Smooth muscle cell (in vitro differentiated cells): ENCODE data around the gene XAGE2. TPM values are rescaled to one million over a fixed set of nuclear protein-coding genes. Genes with fewer than 3 reads are reported as not detected.

Experiments used
- DNase-seq: peaks from one replicate; lab custom pipeline; 2025; ENCODE audit not compliant: unreplicated experiment; lab: John Stamatoyannopoulos, UW
- H2AFZ ChIP-seq: fragments of 200-600 bp; sonication (generic); 2 replicates; pipeline ENCODE4 v1.6.0; 2016; ENCODE audit warnings: antibody characterized with exemption, low read depth, mild to moderate bottlenecking
- H3F3A ChIP-seq: fragments of 200-600 bp; sonication (generic); 2 replicates; pipeline ENCODE4 v1.6.0; 2017; ENCODE audit warnings: antibody characterized with exemption, low read depth
- H3K27ac ChIP-seq: fragments of 200-600 bp; sonication (generic); 2 replicates; pipeline ENCODE4 v1.5.1; 2016; ENCODE audit warnings: low read depth, mild to moderate bottlenecking
- H3K27me3 ChIP-seq: fragments of 200-600 bp; sonication (generic); 2 replicates; pipeline ENCODE4 v1.6.1; 2016; ENCODE audit warnings: low read depth, mild to moderate bottlenecking
- H3K36me3 ChIP-seq: fragments of 200-600 bp; sonication (generic); 2 replicates; pipeline ENCODE4 v1.5.1; 2016; ENCODE audit warnings: low read depth
- H3K4me1 ChIP-seq: fragments of 200-600 bp; sonication (generic); 2 replicates; pipeline ENCODE4 v1.5.1; 2016; ENCODE audit warnings: low read depth
- H3K4me2 ChIP-seq: fragments of 200-600 bp; sonication (generic); 2 replicates; pipeline ENCODE4 v1.6.0; 2016; ENCODE audit warnings: mild to moderate bottlenecking
- H3K4me3 ChIP-seq: fragments of 200-600 bp; sonication (generic); 2 replicates; pipeline ENCODE4 v1.5.1; 2016; ENCODE audit warnings: mild to moderate bottlenecking
- H3K79me2 ChIP-seq: fragments of 200-600 bp; sonication (generic); 2 replicates; pipeline ENCODE4 v1.6.0; 2016; ENCODE audit warnings: low read depth, mild to moderate bottlenecking
- H3K9ac ChIP-seq: fragments of 200-600 bp; sonication (generic); 2 replicates; pipeline ENCODE4 v1.6.0; 2016; ENCODE audit warnings: low read depth
- H3K9me3 ChIP-seq: fragments of 200-600 bp; sonication (generic); replicated peaks from 2 replicates; pipeline ENCODE4 v1.5.1; 2016; ENCODE audit warnings: low read depth
- H4K20me1 ChIP-seq: fragments of 200-600 bp; sonication (generic); 2 replicates; pipeline ENCODE4 v1.6.0; 2016; ENCODE audit warnings: low read depth
- WGBS: methylation state at CpG from one replicate; pipeline ENCODE4 v1.1.7; 2016; ENCODE audit warnings: low lambda C conversion rate; 5-methylcytosine and 5-hydroxymethylcytosine counted together
- polyA plus RNA-seq: library from polyadenylated mRNA; unstranded; fragments of >200 nt; fragmentation: Nextera tagmentation; extraction: Ambion mirVana; gene quantifications from 2 replicates; pipeline ENCODE4 v1.2.1, GENCODE V29; 2016
- total RNA-seq: library from RNA; depleted of rRNA; stranded (reverse); fragments of >200 nt; gene quantifications from 2 replicates; pipeline ENCODE4 v1.2.3, GENCODE V29; 2014
- TF ChIP-seq, protein P1 (sequence below): fragments of 200-600 bp; sonication (generic); IDR thresholded peaks from 2 replicates; pipeline ENCODE4 v1.5.1; 2017; ENCODE audit warnings: borderline replicate concordance, mild to moderate bottlenecking, antibody characterized with exemption; ENCODE audit not compliant: insufficient read depth, poor library complexity, severe bottlenecking

Gene XAGE2
- total and polyA plus RNA-seq, 2 experiments from 2014 or later = 1.1 to 10.3 TPM

DNA sequence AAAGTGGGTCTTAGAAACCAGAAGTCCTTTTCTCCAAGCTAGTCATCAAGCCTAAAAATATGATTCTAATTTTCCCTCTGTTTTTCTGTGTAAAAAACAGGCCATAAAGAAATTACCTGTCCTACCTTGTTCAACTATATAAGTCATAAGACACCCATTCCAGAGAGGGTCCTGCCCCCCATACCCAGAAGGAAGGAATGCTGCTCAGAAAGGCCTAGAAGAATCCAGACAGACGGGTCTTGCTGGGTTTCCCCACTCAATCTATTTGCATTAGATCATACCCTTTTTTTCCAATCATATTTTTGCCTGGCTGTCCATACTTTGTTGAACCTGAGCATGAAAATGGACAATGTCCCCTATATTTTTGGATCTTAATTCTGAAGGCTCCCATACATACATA lies 16.3 kb upstream of the XAGE2 start:
- no peak for DNase-seq
- H3F3A ChIP-seq = no peaks in the 10 kb centered on the region
- TF ChIP-seq, protein P1, sequence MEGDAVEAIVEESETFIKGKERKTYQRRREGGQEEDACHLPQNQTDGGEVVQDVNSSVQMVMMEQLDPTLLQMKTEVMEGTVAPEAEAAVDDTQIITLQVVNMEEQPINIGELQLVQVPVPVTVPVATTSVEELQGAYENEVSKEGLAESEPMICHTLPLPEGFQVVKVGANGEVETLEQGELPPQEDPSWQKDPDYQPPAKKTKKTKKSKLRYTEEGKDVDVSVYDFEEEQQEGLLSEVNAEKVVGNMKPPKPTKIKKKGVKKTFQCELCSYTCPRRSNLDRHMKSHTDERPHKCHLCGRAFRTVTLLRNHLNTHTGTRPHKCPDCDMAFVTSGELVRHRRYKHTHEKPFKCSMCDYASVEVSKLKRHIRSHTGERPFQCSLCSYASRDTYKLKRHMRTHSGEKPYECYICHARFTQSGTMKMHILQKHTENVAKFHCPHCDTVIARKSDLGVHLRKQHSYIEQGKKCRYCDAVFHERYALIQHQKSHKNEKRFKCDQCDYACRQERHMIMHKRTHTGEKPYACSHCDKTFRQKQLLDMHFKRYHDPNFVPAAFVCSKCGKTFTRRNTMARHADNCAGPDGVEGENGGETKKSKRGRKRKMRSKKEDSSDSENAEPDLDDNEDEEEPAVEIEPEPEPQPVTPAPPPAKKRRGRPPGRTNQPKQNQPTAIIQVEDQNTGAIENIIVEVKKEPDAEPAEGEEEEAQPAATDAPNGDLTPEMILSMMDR = no peak
- no peaks in the 10 kb centered on the region for H3K27me3 ChIP-seq
- no peak overlapping the region for H2AFZ ChIP-seq
- H4K20me1 ChIP-seq = no peaks in the 10 kb centered on the region
- H3K36me3 ChIP-seq = no peaks in the 10 kb centered on the region
- peak overlapping the region; percentile 73 for H3K27ac ChIP-seq
- no peak overlapping the region for H3K4me3 ChIP-seq
- H3K4me1 ChIP-seq = no peaks in the 10 kb centered on the region
- no peak overlapping the region for H3K4me2 ChIP-seq
- no peaks in the 10 kb centered on the region for H3K79me2 ChIP-seq
- 39% methylated on average over 1 of the region's 1 CpG for WGBS
- H3K9me3 ChIP-seq = no peaks in the 10 kb centered on the region
- no peak overlapping the region for H3K9ac ChIP-seq

DNA sequence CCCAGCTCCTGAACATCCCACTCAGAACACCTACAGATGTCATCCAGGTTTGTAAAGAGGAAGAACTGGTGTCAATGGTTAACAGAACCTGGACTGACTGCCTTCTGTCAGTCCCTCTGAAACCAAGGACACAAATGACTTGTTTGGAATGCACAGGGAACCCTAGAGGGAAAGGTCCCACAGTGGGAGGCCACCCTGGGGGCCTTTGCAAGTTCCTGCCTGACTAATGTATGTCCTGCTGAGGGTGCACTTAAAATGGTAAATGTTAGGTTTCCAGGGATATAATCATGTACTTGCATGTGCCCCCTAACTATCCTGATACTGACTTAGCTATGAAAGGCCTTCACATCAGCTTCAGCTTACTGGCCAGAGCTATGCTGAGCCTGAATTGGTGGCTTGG lies 15.0 kb upstream of the XAGE2 start:
- TF ChIP-seq, protein P1 = no peak
- DNase-seq = no peak
- Histone ChIP-seq H3K4me2 (no peak overlapping the region), H4K20me1 (no peaks in the 10 kb centered on the region), H3K9ac (peak overlapping the region; percentile 22), H3K79me2 (no peaks in the 10 kb centered on the region), H3F3A (no peaks in the 10 kb centered on the region), H3K4me1 (no peaks in the 10 kb centered on the region), H3K4me3 (no peak overlapping the region), H2AFZ (no peak overlapping the region), H3K36me3 (no peaks in the 10 kb centered on the region), H3K27ac (peak overlapping the region; percentile 73), H3K9me3 (no peaks in the 10 kb centered on the region), H3K27me3 (no peaks in the 10 kb centered on the region)

DNA sequence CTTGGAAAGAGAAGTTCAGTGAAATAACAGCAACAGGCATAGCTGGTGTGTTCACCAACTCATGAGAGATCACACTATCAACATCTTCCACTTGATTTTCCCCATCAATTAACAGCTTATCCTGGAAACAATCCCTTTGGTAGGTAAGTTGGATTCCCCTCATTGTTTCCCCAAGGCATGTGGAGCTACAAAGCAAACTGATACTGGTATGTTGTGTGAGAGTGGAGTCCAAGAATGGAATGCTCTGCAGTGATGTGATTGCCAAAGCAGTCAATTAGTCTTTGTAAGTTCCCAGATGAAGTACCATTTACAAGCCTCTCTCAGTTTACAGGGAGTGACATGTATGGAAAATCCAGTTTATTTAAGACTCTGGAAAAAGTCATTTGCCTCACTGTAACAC lies 13.7 kb upstream of the XAGE2 start:
- Histone ChIP-seq H3F3A (no peaks in the 10 kb centered on the region), H3K27me3 (no peaks in the 10 kb centered on the region), H3K36me3 (no peaks in the 10 kb centered on the region), H3K4me1 (no peaks in the 10 kb centered on the region), H4K20me1 (no peaks in the 10 kb centered on the region), H3K27ac (no peak overlapping the region), H3K4me3 (no peak overlapping the region), H3K4me2 (no peak overlapping the region), H3K9me3 (no peaks in the 10 kb centered on the region), H3K79me2 (no peaks in the 10 kb centered on the region), H2AFZ (no peak overlapping the region), H3K9ac (no peak overlapping the region)
- TF ChIP-seq, protein P1 = no peak
- DNase-seq = no peak

DNA sequence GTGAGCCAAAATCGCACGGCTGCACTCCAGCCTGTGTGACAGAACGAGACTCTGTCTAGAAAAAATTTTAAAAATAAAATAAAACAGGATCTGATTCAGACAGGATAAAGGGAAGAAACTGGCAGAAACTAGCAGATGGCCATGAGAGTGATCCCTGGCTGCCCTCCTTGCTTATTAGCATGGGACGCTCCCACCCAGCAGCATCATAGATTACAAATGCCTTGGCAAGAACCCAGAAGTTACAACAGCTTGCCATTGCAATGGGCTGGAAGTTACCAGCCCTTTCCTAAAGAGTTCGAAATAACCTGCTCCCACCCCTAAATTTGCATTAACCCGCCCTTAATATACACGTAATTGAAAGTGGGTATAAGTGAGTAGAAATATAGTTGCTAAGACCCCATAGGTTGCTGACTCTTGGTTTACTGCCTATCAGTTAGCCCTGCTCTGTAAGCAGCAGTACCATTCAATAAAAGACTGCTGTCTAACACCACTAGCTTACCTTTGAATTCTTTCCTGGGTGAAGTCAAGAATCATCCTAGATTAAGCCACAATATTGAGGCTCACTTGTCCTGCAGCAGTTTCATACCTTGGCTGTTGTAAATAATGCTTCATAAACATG lies 9.1 kb upstream of the XAGE2 start:
- TF ChIP-seq, protein P1 = no peak
- Histone ChIP-seq H3K79me2 (no peaks in the 10 kb centered on the region), H3K27ac (no peak overlapping the region), H3K4me1 (no peaks in the 10 kb centered on the region), H3K9ac (no peak overlapping the region), H3K4me2 (no peak overlapping the region), H3F3A (no peaks in the 10 kb centered on the region), H3K9me3 (no peaks in the 10 kb centered on the region), H2AFZ (no peak overlapping the region), H3K36me3 (no peaks in the 10 kb centered on the region), H3K27me3 (no peaks in the 10 kb centered on the region), H4K20me1 (no peaks in the 10 kb centered on the region), H3K4me3 (no peak overlapping the region)
- WGBS = 81% methylated on average over 7 of the region's 7 CpGs
- DNase-seq = no peak
